ENCODE data around the gene HMOX1.

GRCh38 chr22:35335936-35336781, 44.7 kb upstream of the HMOX1 start:
- TF ChIP-seq CTCF (IDR thresholded peaks at IDR 0.05) (no peak), POLR2A (IDR thresholded peaks at IDR 0.05) (no peak)
